NCI-H1930 (cell line): Measurements from ENCODE around the gene PHF12.

Experiments used
- DNase-seq, 2 experiments: peaks; one replicate each; lab custom pipeline; 2025; lab: John Stamatoyannopoulos, UW

PHF12 gene

DNA sequence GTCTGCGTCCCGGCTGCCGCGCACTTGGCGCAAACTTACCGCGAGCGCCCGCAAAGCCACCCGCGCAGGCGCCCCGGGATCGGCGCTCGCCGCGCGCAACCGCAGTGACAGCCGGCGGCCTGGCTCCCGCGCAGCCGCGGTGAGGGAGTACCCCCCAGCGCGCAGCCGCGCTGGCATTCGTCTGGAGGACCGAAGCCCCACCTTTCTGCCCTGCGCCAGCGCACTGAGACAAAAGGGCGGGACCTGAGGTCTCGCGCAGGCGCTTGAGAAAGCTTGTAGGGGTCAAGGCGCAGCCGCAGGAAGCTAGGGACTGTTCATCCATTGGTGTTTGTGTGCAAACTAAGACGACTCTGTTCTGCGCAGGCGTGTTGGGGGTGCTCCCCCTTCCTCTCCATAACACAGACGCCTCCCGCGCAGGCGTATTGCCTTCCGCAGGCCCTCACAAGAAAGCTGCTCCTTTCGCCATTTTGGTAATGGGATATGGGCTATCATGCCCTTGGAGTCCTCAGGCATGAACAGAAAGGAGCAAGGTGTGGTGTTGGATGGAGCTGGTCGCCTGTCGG lies at the start of gene PHF12:
PHF12 (minus strand) TSS at position 91 of the 563 bp plus-strand sequence. CDS start 558 bp downstream, outside the sequence.
- peak; percentile 100 for DNase-seq

DNA sequence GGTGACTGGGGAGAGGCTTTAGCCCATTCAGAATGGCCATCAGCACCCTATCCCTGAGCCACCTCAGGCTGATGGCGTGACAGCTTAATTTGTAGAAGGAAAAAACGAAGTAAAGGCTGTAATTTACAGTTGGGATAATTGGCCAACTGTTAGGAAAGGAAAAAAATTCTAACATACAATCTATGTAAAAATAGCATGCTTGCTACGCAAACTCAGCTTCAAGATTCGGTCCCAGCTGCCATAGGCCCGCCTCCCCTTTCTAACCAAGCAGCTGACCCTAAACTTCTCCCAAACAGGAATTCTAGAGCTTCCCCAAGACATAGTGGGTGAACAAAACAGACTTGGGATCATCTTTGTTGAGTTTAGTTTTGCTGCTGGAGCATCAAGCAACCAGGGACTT lies 49.7 kb upstream of the PHF12 start:
- DNase-seq: no peak

GRCh38 chr17:28999206-28999605 lies 47.9 kb upstream of the PHF12 start:
- DNase-seq: no peak

GRCh38 chr17:28997806-28998205 lies 46.5 kb upstream of the PHF12 start:
- no peak for DNase-seq

DNA sequence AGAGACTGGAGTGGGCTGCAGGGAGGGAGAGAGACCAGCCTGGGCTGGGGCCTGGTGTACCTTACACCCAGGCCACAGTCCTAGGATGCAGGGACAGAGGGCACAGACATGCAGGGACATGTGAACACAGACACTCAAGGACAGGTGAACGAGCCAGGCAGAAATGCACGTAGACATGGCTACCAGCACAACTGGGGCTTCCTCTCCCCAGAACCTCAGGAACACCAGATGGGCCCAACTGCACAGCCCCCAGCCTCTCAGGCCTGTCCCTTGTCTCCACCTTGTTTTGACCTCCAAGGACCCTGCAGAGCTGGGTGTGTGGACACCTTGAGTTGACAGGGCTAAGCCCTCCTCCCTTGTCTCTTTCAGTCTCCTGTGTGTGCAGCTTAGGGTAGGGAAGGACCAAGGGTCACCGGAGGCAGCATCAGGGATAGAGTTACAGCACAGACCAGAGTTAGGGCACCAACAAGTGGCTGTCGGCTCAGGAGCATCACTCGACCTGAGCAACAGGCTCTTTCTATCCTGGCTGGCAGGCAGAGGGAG lies 45.3 kb upstream of the PHF12 start:
- no peak for DNase-seq

DNA sequence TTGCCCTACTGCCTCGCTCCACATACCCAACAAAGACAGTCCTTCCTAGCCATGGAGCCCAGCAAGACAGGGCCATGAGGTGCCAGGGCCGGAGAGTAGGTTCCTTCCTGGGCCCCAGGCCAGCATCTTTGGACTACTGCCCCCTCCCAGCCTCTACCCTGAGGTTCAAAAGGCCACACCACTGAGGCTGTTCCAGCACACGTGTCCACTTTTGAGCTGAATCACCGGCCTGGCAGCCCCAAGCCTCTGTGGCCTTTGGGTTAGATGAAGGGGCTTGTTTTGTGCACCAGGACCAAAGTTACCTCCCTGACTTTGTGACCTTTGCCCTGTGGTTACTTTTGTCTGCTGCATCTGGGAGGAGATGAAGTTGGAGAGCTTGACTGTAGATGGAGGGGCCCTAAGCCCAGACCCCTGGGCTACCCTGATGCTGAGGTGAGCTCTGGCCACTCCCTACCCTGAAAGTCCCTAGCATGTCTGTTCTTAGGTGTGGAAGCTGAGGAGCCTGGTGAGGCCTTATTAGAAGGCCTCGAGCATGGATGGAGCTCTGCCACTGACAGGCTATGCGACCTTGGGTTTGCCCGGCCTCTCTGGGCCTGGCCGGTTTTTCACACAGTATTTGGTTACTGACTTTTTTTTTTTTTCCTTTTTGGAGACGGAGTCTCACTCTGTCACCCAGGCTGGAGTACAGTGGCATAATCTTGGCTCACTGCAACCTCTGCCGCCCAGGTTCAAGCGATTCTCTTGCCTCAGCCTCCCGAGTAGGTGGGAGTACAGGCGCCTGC lies 42.5 kb upstream of the PHF12 start:
- DNase-seq: no peak

- DNase-seq: no peak
Measured at GRCh38 chr17:28992625-28993600, 41.6 kb upstream of the PHF12 start.

- no peak for DNase-seq
Measured at GRCh38 chr17:28992185-28992584, 40.9 kb upstream of the PHF12 start.

DNA sequence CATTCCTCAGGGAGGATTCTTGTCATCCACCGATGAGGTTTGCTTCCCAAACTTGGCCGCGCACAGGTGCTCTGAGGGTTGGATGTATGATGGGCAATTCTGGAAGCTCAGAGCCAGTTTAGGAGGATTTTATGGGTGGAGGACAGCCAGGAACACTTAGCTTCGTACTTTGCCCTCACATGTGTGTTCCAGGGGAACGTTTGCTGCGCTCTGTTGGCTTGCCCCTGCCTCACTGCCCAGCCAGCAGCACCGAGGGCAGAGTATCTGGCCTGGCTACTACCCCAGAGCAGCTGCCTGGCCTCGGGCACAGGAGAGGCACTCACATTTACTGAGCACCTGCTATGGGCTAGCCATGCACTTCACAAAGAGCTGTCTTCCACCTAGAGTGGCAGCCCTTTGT lies 40.5 kb upstream of the PHF12 start:
- no peak for DNase-seq

DNA sequence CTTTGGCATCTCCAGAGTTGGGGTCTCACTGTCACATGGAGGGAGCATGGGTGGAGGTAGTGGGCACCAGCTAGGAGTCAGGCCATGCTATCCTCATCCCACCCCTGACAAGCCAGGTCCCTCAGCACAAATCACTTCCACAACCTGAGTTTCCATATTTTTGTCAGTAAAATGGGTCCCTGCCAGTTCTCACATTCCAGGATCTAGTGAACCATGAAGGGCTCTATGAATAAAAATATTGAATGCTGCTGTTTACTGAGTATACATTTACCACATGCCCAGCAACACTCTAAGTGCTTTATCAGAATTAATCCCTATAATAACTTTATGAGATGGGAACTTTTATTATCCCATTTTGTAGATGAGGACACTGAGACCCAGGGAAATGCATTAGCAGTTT lies 37.7 kb upstream of the PHF12 start:
- DNase-seq: no peak

GRCh38 chr17:28988475-28988874 lies 37.2 kb upstream of the PHF12 start:
- no peak for DNase-seq

DNA sequence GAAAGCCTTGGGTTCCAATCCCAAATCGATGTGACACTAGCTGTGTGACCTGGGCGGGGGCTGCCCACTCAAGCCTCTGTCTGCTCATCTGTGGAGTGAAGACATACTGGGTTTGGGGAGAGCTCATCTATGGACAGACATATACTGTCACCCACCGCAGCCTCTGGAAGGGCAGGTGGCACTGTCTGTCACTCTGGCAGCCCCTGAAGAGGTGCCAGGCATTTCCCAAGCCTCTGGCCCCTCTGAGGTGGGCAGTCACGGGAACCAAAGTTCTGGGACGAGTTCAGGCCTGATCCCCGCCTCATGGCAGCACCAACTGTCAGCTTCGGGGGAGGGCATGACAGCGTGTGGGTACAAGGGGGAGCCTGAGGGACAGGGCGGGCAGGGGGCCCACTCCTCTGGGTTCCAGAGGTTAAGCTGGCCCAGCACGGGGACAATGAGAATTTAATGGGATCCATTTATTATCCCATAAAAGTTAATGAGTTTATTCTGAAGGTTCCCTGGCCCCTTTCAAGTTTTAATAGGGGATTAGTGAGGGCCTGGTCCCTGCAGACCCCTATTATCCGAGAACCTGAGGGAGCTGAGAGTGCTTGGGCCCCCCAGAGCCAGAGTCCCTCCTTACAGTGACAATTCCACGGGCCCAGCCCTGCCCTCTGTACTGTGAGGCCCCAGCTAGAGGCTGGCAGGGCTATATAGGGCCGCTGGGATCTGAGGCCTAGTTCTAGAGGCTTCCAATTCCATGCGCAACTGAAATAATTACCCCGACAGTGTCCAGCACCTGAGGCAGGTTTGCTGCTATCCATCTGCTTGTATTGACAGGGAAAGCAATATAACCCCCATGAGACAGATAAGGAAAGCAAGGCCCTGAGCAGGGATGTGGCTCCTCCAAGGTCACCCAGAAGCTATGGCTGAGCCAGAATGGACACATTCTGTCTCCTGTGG lies 35.7 kb upstream of the PHF12 start:
- DNase-seq: no peak

DNA sequence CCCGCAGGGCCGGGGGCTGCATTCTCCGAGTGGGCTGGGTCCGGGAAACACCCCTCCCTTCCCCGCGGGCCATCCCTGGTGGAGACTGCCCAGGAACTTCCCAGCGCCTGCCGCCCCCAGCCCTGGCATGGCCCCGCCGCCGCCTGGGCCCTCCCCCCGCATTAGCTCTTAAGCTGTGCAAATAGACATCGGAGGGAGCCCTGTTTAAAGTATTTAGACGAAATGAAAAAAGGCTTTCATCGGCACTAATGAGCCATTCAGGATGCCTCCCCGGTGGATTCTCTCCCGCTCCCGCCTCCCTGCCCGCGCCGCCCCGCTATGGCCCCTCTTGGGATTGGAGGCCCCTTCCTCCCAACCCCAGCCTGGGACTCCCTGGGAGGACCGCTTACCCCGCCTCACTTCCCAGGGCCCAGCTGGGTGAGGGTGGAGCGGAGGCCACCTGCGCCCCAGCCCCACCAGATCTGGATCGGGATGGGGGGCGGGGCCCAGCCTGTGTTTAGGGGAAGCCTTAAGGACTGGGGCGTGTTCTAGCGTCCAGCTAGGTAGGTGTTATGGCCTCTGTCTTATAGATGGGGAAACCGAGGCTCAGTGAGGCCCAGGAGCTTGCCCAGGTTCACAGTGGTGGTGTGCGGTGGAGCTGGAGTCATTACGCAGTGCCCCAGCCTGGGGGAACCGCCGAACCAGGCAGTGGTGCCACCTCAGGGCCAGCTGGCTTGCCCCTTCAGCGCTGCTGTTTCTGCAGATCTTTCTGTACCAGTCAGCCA lies 34.8 kb upstream of the PHF12 start:
- no peak for DNase-seq

- no peak for DNase-seq
Measured at GRCh38 chr17:28983286-28984230, 32.2 kb upstream of the PHF12 start.

DNA sequence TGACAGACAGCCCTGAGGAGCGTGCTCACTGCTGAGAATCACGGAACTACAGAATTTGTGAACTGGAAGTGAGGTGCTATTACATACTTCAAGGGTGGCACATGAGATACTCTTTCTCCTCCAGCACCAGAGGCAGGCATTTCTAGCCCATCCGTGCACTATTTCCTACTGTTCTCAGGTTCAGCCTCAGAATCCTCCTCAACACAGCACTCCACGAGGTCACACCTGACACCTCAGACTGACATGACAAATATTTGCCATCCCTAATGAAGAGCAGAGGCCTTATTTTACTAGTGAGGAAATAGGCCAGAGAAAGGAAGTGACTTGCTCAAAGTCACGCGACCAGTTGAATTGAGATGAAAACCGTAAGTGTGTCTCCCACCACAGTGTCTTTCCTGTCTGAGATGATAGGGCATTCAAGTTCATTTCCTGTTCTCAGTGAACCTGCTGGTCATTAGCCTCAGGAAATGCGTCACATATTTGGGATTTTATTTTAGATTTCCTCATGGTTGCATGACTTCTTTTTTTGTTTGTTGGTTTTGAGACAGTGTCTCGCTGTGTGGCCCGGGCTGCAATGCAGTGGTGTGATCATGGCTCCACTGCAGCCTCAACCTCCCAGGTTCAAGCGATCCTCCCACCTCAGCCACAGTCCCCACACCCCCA lies 30.9 kb upstream of the PHF12 start:
- DNase-seq: no peak

- no peak for DNase-seq
Measured at GRCh38 chr17:28978356-28978964, 27.1 kb upstream of the PHF12 start.

DNA sequence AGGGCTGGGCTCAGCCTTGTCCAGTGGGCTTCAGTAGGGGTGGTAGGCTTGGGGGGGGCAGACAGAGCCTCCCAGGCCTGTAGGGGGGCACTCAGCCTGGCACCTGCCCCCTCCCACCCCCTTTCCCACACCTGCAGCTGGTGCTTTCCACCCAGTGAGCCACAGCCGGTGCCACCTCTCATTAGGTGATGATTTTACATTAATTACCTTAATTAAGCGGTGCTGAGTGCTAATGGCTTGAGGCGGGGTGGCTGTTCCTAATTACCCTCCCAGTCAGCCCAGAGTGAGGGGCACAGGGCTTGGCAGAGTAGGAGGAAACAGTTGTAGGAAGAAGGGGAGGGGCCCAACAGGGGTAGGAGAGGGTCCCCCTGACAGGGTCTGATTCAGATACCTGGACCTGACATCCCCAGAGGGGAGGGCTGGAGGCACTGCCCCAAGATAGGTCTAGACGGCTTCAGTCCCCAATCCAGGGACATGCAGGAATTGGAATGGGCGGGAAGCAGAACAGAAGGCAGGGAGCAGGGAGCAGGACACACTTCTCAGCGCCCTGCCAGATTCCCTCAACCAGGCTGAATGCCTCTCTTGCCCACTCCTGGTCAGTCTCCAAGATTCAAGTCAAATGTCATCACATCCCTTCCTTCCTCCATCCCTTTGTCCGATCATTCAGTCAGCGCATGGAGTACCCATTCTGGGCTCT lies 26.5 kb upstream of the PHF12 start:
- DNase-seq: no peak

GRCh38 chr17:28975646-28976045 lies 24.3 kb upstream of the PHF12 start:
- no peak for DNase-seq
